Stimulated activated CD8-positive, alpha-beta memory T cell treated with anti-CD3 and anti-CD28 coated beads, Interleukin-4, amount 100 ng/mL, for 4 hours (primary cell): ENCODE results near the gene TM9SF3.

ENCODE experiments used
- DNase-seq, 2 donors: peaks; one replicate each; pipeline ENCODE4 v3.0.0-alpha.2; 2020; ENCODE audit warnings: low read depth in 2 of 2, low spot score in 1 of 2

TM9SF3 gene

GRCh38 chr10:96482815-96483588, 103.8 kb downstream of the TM9SF3 start:
- DNase-seq: no peak

DNA sequence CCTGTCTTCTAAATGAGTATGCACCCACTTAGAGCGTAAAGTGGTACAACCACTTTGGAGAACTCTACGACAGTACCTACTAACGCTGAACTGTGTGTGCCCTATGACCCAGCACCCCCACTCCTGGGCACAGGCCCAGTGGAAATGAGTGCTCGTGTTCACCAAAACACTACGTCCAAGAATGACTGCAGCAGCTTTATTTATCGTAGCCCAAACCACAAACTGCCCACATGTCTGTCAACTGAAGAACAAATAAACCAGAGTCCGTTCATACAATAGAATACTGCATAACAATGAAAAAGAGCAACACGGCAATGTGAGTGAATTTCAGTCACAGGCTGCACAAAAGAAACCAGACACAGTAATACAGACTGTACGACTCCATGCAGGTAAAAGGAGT, 108.5 kb downstream of the TM9SF3 start:
- DNase-seq: no peak

- DNase-seq: no peak
Measured at GRCh38 chr10:96473866-96474265, 112.9 kb downstream of the TM9SF3 start.

DNA sequence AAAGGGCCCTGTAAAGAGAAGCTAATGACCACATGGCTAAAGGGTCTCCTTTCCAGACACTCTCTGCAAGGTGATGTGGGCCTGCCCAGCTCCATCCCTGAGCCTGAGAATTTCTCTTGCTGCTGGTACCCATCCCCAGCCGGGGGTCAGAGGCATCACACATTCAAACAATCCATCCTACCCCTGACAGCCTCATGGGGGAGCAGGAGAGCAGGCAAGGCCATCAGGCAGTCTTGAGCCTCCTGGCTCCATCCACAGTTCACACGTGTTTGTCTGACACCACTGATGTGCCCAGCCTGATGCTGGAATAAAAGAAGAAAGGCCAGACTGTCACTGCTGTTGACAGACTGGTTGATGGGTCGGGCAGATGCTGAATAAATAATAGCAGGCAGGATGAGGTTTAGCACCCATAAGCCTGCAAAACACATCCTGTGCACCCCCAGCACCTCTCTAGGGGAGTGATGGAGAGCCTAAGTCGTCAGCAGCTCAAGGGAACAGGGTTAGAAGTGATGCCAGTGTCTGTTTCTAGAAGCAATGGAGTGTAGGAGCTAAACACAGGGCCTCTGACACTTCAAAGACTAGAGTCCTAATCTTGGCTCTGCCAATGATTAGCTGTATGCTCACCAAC, 116.6 kb downstream of the TM9SF3 start:
- DNase-seq: no peak

DNA sequence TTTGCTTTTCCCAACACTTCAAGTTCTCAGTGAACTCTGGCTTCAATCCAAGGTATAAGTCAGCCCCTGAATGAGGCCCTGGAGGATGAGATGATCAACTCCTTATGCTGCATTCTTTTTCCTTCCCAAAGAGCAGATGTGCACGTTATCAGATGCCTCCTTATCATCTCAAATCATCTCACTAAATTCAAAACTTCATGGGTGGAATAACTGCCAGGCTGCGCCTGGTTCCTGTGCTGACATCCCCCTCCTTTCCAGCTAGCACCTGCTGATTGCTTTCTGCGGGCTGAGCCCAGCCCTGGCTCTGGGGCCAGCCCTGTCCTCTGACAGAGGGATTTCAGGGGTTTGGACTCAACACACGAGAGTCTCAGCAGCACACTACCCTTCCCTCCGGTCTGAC, 118.0 kb downstream of the TM9SF3 start:
- no peak for DNase-seq
